ENCODE results near the gene CLDN14.

The CLDN14 gene

GRCh38 chr21:36526104-36526503 is 46.2 kb upstream of the CLDN14 start:
- Histone ChIP-seq H3K27me3 (ENCODE audit: insufficient read depth, low read length) (no peaks in the 10 kb centered on the region; the same call in 1 of the 2 replicates), H4K20me1 (ENCODE audit: insufficient read depth, low read length) (no peaks in the 10 kb centered on the region), H3K4me3 (ENCODE audit: low read depth, low read length, poor library complexity, severe bottlenecking) (no peak overlapping the region), H3K27ac (ENCODE audit: low read depth, low read length, poor library complexity, severe bottlenecking) (no peak overlapping the region), H3K79me2 (ENCODE audit: insufficient read depth, low read length) (no peaks in the 10 kb centered on the region), H3F3A (ENCODE audit: insufficient read depth, low read length) (no peaks in the 10 kb centered on the region), H3K4me2 (ENCODE audit: low read length) (no peak overlapping the region), H3K9me2 (ENCODE audit: low read depth, low read length) (no peaks in the 10 kb centered on the region), H3K4me1 (ENCODE audit: insufficient read depth, low read length, severe bottlenecking) (no peaks in the 10 kb centered on the region), H2AFZ (ENCODE audit: low read length) (no peak overlapping the region), H3K9me3 (ENCODE audit: low read length) (no peaks in the 10 kb centered on the region), H3K9ac (ENCODE audit: low read length) (no peak overlapping the region), H3K36me3 (ENCODE audit: insufficient read depth, low read length) (no peaks in the 10 kb centered on the region)
- TF ChIP-seq EZH2 (IDR thresholded peaks at IDR 0.05; ENCODE audit: borderline replicate concordance, low read length) (no peak), CTCF (IDR thresholded peaks at IDR 0.05; ENCODE audit: low read length) (no peak)

DNA sequence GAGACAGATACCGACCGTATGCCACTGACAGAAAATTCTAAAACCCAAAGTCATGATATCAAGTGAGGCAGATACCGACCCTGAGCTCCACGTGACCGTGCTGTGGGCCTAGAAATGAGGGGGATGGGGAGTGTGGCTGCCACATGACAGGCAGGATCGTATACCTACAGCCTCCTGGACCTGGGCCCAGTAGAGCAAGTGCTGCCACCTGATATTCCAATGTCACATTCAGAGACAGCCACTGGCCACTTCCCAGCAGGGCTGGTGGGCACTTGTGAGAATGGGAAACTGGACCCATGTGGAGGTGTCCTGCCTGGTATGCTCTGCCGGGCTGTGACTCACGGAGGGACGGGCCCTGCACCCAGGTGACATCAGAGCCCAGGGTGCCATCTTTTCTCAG is 44.6 kb upstream of the CLDN14 start:
- Histone ChIP-seq H3K36me3 (ENCODE audit: insufficient read depth, low read length) (no peaks in the 10 kb centered on the region), H3K9me3 (ENCODE audit: low read length) (no peaks in the 10 kb centered on the region), H2AFZ (ENCODE audit: low read length) (no peak overlapping the region), H3K27me3 (ENCODE audit: insufficient read depth, low read length) (peaks cover 6% of the 10 kb centered on the region; the same call in 1 of the 2 replicates), H3K9ac (ENCODE audit: low read length) (no peak overlapping the region), H3K4me2 (ENCODE audit: low read length) (no peak overlapping the region), H3K4me3 (ENCODE audit: low read depth, low read length, poor library complexity, severe bottlenecking) (no peak overlapping the region), H3K9me2 (ENCODE audit: low read depth, low read length) (no peaks in the 10 kb centered on the region), H4K20me1 (ENCODE audit: insufficient read depth, low read length) (no peaks in the 10 kb centered on the region), H3K79me2 (ENCODE audit: insufficient read depth, low read length) (no peaks in the 10 kb centered on the region), H3K27ac (ENCODE audit: low read depth, low read length, poor library complexity, severe bottlenecking) (no peak overlapping the region), H3K4me1 (ENCODE audit: insufficient read depth, low read length, severe bottlenecking) (no peaks in the 10 kb centered on the region), H3F3A (ENCODE audit: insufficient read depth, low read length) (no peaks in the 10 kb centered on the region)
- TF ChIP-seq EZH2 (IDR thresholded peaks at IDR 0.05; ENCODE audit: borderline replicate concordance, low read length) = no peak
- no peak for TF ChIP-seq CTCF (IDR thresholded peaks at IDR 0.05; ENCODE audit: low read length)

- H2AFZ ChIP-seq (ENCODE audit: low read length) = no peak overlapping the region
- peaks cover 6% of the 10 kb centered on the region; the same call in 1 of the 2 replicates for H3K27me3 ChIP-seq (ENCODE audit: insufficient read depth, low read length)
- H3K79me2 ChIP-seq (ENCODE audit: insufficient read depth, low read length) = no peaks in the 10 kb centered on the region
- H3K4me3 ChIP-seq (ENCODE audit: low read depth, low read length, poor library complexity, severe bottlenecking) = no peak overlapping the region
- no peaks in the 10 kb centered on the region for H3K36me3 ChIP-seq (ENCODE audit: insufficient read depth, low read length)
- no peak overlapping the region for H3K27ac ChIP-seq (ENCODE audit: low read depth, low read length, poor library complexity, severe bottlenecking)
- no peaks in the 10 kb centered on the region for H3K9me3 ChIP-seq (ENCODE audit: low read length)
- no peak overlapping the region for H3K9ac ChIP-seq (ENCODE audit: low read length)
- H3F3A ChIP-seq (ENCODE audit: insufficient read depth, low read length) = no peaks in the 10 kb centered on the region
- no peaks in the 10 kb centered on the region for H4K20me1 ChIP-seq (ENCODE audit: insufficient read depth, low read length)
- no peaks in the 10 kb centered on the region for H3K4me1 ChIP-seq (ENCODE audit: insufficient read depth, low read length, severe bottlenecking)
- TF ChIP-seq CTCF (IDR thresholded peaks at IDR 0.05; ENCODE audit: low read length) = no peak
- no peak for TF ChIP-seq EZH2 (IDR thresholded peaks at IDR 0.05; ENCODE audit: borderline replicate concordance, low read length)
- H3K9me2 ChIP-seq (ENCODE audit: low read depth, low read length) = no peaks in the 10 kb centered on the region
- no peak overlapping the region for H3K4me2 ChIP-seq (ENCODE audit: low read length)
Observed at GRCh38 chr21:36522219-36522808, 42.4 kb upstream of the CLDN14 start.

Data from OCI-LY1 (cell line).